HepG2 (cell line): ENCODE results near the gene CSNK1D. TPM values are rescaled to one million over a fixed set of nuclear protein-coding genes. Genes with fewer than 3 reads are reported as not detected.

ENCODE experiments used
- GATAD1 ChIP-seq: IDR thresholded peaks from 2 replicates; pipeline ENCODE4 v1.6.1; 2016; ENCODE audit warnings: missing genetic modification reagents, missing compliant biosample characterization
- GLI4 ChIP-seq: sonication (generic); formaldehyde crosslinking; IDR thresholded peaks from 2 replicates; pipeline ENCODE4 v1.5.1; 2020; ENCODE audit warnings: missing genetic modification reagents, mild to moderate bottlenecking, moderate library complexity, borderline replicate concordance
- HNRNPLL ChIP-seq: fragments of 200-400 bp; formaldehyde crosslinking; IDR thresholded peaks from 2 replicates; pipeline ENCODE4 v1.6.1; 2017; ENCODE audit warnings: mild to moderate bottlenecking, low read depth, low read length; ENCODE audit not compliant: poor library complexity, severe bottlenecking
- NFRKB ChIP-seq: fragments of 450-650 bp; IDR thresholded peaks from 2 replicates; pipeline ENCODE4 v1.6.1; 2017
- NFYC ChIP-seq: IDR thresholded peaks from 2 replicates; pipeline ENCODE4 v1.6.1; 2016; ENCODE audit warnings: missing genetic modification reagents, missing compliant biosample characterization
- RBFOX2 ChIP-seq: fragments of 200-400 bp; formaldehyde crosslinking; IDR thresholded peaks from 2 replicates; pipeline ENCODE4 v1.6.1; 2017; ENCODE audit warnings: low read depth, mild to moderate bottlenecking, low read length
- SATB2 ChIP-seq: sonication (generic); formaldehyde crosslinking; IDR thresholded peaks from 2 replicates; pipeline ENCODE4 v1.5.0; 2020; ENCODE audit warnings: missing genetic modification reagents
- SOX13 ChIP-seq, 3 experiments: fragments of 450-650 bp in 1 of 3; sonication (generic) in 1 of 3; formaldehyde crosslinking in 1 of 3; IDR thresholded peaks in 2 of 3; conservative IDR thresholded peaks in 1 of 3; 2 replicates each; pipeline versions ENCODE4 v1.5.0 to v1.6.1; 2016 to 2020; ENCODE audit warnings: antibody characterized with exemption in 1 of 3, mild to moderate bottlenecking in 1 of 3, missing compliant biosample characterization in 1 of 3, missing genetic modification reagents in 1 of 3, moderate library complexity in 1 of 3
- TBL1XR1 ChIP-seq: fragments of 150-350 bp; IDR thresholded peaks from 2 replicates; pipeline ENCODE4 v1.6.1; 2014; ENCODE audit warnings: borderline replicate concordance, low read length; ENCODE audit not compliant: partially characterized antibody
- YEATS4 ChIP-seq: sonication (generic); formaldehyde crosslinking; IDR thresholded peaks from 2 replicates; pipeline ENCODE4 v1.4.0; 2020; ENCODE audit warnings: missing genetic modification reagents, borderline replicate concordance
- ZNF224 ChIP-seq: sonication (generic); formaldehyde crosslinking; IDR thresholded peaks from 2 replicates; pipeline ENCODE4 v1.5.0; 2020; ENCODE audit warnings: mild to moderate bottlenecking, missing genetic modification reagents
- ZNF562 ChIP-seq: sonication (generic); formaldehyde crosslinking; IDR thresholded peaks from 2 replicates; pipeline ENCODE4 v1.8.0; 2022; ENCODE audit warnings: missing genetic modification reagents, borderline replicate concordance
- ZNF703 ChIP-seq: sonication (generic); formaldehyde crosslinking; IDR thresholded peaks from 2 replicates; pipeline ENCODE4 v1.5.1; 2020; ENCODE audit warnings: missing genetic modification reagents, mild to moderate bottlenecking, moderate library complexity, borderline replicate concordance
- ZNF772 ChIP-seq: sonication (generic); formaldehyde crosslinking; IDR thresholded peaks from 2 replicates; pipeline ENCODE4 v1.5.0; 2020; ENCODE audit warnings: mild to moderate bottlenecking, missing genetic modification reagents
- ZNF792 ChIP-seq: IDR thresholded peaks from 2 replicates; pipeline ENCODE4 v1.6.1; 2016
- polyA plus RNA-seq, 8 experiments: library from polyadenylated mRNA; depleted of rRNA in 3 of 8; stranded (reverse) in 7 of 8; unstranded in 1 of 8; fragments of >200 nt; fragmentation: Illumina TruSeq in 4 of 8; extraction: Trizol in 4 of 8; gene quantifications; 2 replicates each; pipeline versions ENCODE4 v1.2.1 to v1.2.3, GENCODE V29; 2011 to 2016; ENCODE audit warnings: low read depth in 4 of 8, missing spikeins in 1 of 8, mixed read lengths in 1 of 8; ENCODE audit not compliant: insufficient read depth in 1 of 8
- total RNA-seq, 5 experiments: library from RNA; depleted of rRNA; stranded (reverse); fragments of >200 nt; fragmentation: Illumina TruSeq; extraction: Trizol; gene quantifications; 2 replicates each; pipeline ENCODE4 v1.2.3, GENCODE V29; 2016; ENCODE audit warnings: low read depth in 1 of 5
- TF ChIP-seq, protein P1 (sequence below): sonication (generic); formaldehyde crosslinking; IDR thresholded peaks from 2 replicates; pipeline ENCODE4 v1.8.0; 2022; ENCODE audit warnings: mild to moderate bottlenecking, missing genetic modification reagents; ENCODE audit not compliant: insufficient replicate concordance
- TF ChIP-seq, protein P2 (sequence below): sonication (generic); formaldehyde crosslinking; IDR thresholded peaks from 2 replicates; pipeline ENCODE4 v1.5.0; 2020; ENCODE audit warnings: missing genetic modification reagents
- TF ChIP-seq, protein P3 (sequence below): sonication (generic); formaldehyde crosslinking; IDR thresholded peaks from 2 replicates; pipeline ENCODE4 v1.4.0; 2020; ENCODE audit warnings: missing genetic modification reagents
- TF ChIP-seq, protein P4 (sequence below): sonication (generic); formaldehyde crosslinking; IDR thresholded peaks from 2 replicates; pipeline ENCODE4 v1.5.1; 2020; ENCODE audit warnings: mild to moderate bottlenecking, missing genetic modification reagents, borderline replicate concordance

The CSNK1D gene
- total and polyA plus RNA-seq, 2 of the 13 experiments (the other 11 are each of a cell fraction or from before 2014, with no cell fraction given), result 31.5 to 128 TPM

DNA sequence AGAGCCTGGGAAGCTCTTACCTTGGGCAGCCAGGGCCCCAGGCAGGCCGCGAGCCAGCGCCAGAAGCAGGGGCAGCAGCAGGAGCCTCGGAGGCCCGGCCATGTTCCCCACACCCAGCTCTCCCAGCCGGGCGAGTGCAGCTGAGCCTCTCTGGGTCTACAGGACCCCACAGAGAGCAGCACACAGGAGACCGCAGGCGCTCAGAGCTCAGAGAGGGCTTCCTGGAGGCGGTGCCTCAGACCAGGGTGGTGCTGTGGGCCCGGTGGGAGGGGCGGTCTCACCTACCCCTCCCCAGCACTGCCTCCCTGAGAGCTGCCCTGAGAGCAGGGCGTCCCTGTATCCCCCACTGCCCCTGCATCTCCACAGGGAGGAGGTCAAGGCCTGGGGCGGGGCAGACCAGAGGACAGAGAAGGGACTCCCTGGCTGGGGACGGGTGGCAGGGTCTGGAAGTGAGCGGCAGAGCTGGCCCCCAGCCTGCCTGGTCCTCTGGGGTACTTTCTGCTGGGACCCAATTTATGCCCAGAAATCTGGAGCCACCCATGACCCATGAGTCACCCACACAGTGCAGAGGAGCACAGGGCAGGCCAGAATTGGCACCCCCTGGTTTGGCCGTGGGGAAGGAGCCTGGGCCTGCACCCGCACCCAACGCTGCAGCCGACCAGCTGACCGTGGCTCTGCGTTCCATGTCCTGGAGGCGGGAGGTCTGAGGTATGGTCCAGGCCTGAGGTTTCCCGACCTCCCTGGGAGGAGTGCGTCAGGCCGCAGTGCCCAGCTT is 44.1 kb upstream of the CSNK1D start, which contains the start of gene CD7 (continued):
- TF ChIP-seq, protein P1, sequence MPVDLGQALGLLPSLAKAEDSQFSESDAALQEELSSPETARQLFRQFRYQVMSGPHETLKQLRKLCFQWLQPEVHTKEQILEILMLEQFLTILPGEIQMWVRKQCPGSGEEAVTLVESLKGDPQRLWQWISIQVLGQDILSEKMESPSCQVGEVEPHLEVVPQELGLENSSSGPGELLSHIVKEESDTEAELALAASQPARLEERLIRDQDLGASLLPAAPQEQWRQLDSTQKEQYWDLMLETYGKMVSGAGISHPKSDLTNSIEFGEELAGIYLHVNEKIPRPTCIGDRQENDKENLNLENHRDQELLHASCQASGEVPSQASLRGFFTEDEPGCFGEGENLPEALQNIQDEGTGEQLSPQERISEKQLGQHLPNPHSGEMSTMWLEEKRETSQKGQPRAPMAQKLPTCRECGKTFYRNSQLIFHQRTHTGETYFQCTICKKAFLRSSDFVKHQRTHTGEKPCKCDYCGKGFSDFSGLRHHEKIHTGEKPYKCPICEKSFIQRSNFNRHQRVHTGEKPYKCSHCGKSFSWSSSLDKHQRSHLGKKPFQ (CRISPR knock-in tag), result no peak
- TF ChIP-seq NFRKB (no peak), GLI4 (CRISPR knock-in tag) (0 out of 2 replicates have a peak, but pooled peaks have one; percentile 66), YEATS4 (CRISPR knock-in tag) (no peak), ZNF772 (CRISPR knock-in tag) (peak; percentile 86; the same call in 1 of the 2 replicates), ZNF224 (CRISPR knock-in tag) (no peak), RBFOX2 (peak; percentile 67), SOX13 (IDR thresholded peaks at IDR 0.05) (no peak), SOX13 (CRISPR knock-in tag; conservative IDR thresholded peaks at IDR 0.05 in 1 of 2, IDR thresholded peaks at IDR 0.05 in 1 of 2) (peak in 1 of 2 experiments; percentile 61; a peak in 2 of 4 replicates), ZNF703 (CRISPR knock-in tag) (no peak), ZNF792 (CRISPR knock-in tag) (no peak), TBL1XR1 (no peak), NFYC (no peak), GATAD1 (CRISPR knock-in tag) (no peak), HNRNPLL (peak; percentile 52), ZNF562 (CRISPR knock-in tag) (no peak), SATB2 (CRISPR knock-in tag) (no peak)
- TF ChIP-seq, protein P2, sequence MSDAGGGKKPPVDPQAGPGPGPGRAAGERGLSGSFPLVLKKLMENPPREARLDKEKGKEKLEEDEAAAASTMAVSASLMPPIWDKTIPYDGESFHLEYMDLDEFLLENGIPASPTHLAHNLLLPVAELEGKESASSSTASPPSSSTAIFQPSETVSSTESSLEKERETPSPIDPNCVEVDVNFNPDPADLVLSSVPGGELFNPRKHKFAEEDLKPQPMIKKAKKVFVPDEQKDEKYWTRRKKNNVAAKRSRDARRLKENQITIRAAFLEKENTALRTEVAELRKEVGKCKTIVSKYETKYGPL (CRISPR knock-in tag), result no peak
- TF ChIP-seq, protein P3, sequence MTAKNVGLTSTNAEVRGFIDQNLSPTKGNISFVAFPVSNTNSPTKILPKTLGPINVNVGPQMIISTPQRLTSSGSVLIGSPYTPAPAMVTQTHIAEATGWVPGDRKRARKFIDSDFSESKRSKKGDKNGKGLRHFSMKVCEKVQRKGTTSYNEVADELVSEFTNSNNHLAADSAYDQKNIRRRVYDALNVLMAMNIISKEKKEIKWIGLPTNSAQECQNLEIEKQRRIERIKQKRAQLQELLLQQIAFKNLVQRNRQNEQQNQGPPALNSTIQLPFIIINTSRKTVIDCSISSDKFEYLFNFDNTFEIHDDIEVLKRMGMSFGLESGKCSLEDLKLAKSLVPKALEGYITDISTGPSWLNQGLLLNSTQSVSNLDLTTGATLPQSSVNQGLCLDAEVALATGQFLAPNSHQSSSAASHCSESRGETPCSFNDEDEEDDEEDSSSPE, result no peak
- TF ChIP-seq, protein P4, sequence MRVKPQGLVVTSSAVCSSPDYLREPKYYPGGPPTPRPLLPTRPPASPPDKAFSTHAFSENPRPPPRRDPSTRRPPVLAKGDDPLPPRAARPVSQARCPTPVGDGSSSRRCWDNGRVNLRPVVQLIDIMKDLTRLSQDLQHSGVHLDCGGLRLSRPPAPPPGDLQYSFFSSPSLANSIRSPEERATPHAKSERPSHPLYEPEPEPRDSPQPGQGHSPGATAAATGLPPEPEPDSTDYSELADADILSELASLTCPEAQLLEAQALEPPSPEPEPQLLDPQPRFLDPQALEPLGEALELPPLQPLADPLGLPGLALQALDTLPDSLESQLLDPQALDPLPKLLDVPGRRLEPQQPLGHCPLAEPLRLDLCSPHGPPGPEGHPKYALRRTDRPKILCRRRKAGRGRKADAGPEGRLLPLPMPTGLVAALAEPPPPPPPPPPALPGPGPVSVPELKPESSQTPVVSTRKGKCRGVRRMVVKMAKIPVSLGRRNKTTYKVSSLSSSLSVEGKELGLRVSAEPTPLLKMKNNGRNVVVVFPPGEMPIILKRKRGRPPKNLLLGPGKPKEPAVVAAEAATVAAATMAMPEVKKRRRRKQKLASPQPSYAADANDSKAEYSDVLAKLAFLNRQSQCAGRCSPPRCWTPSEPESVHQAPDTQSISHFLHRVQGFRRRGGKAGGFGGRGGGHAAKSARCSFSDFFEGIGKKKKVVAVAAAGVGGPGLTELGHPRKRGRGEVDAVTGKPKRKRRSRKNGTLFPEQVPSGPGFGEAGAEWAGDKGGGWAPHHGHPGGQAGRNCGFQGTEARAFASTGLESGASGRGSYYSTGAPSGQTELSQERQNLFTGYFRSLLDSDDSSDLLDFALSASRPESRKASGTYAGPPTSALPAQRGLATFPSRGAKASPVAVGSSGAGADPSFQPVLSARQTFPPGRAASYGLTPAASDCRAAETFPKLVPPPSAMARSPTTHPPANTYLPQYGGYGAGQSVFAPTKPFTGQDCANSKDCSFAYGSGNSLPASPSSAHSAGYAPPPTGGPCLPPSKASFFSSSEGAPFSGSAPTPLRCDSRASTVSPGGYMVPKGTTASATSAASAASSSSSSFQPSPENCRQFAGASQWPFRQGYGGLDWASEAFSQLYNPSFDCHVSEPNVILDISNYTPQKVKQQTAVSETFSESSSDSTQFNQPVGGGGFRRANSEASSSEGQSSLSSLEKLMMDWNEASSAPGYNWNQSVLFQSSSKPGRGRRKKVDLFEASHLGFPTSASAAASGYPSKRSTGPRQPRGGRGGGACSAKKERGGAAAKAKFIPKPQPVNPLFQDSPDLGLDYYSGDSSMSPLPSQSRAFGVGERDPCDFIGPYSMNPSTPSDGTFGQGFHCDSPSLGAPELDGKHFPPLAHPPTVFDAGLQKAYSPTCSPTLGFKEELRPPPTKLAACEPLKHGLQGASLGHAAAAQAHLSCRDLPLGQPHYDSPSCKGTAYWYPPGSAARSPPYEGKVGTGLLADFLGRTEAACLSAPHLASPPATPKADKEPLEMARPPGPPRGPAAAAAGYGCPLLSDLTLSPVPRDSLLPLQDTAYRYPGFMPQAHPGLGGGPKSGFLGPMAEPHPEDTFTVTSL (CRISPR knock-in tag), result no peak
